NT2/D1 (cell line): ENCODE measurements around the gene GCNT1.

Source experiments
- SUZ12 ChIP-seq: IDR thresholded peaks from 2 replicates; pipeline ENCODE4 v1.6.1; 2011; ENCODE audit not compliant: insufficient read length, insufficient read depth; ENCODE audit errors: extremely low read depth
- YY1 ChIP-seq: IDR thresholded peaks from 2 replicates; pipeline ENCODE4 v1.6.1; 2011; ENCODE audit not compliant: insufficient read length, insufficient read depth
- ZNF274 ChIP-seq: IDR thresholded peaks from 2 replicates; pipeline ENCODE4 v1.6.1; 2011; ENCODE audit warnings: mild to moderate bottlenecking, low read depth, low read length

DNA sequence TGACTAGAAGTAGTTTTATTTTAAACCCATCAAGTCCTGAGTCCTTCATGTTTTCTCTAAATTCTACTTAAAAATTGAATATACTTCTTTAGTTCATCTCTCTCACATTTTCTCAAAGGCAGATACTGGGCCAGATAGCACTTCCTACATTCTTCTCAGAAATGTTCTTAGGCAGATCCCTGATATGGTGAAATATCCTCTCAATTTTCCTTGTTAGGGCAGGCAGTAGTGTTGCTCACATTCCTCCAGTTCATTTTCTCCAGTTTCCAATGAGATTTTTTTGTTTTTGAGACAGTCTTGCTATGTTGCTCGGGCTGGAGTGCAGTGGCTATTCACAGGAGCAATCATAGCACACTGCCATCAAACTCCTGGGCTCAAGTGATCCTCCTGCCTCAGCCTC is 5.7 kb downstream of the GCNT1 start:
- no peak for TF ChIP-seq YY1
- TF ChIP-seq ZNF274 = no peak
- TF ChIP-seq SUZ12 = no peak
